Activated CD4-positive, CD25-positive, alpha-beta regulatory T cell treated with anti-CD3 and anti-CD28 coated beads, Interleukin-2, amount 50 U/mL, for 72 hours (primary cell): ENCODE data around the gene MLLT6.
A peak's percentile ranks its signal among the peaks of the same experiment; 100 is the strongest.

Source experiments
- DNase-seq: peaks from one replicate; pipeline ENCODE4 v3.0.0; 2021

Gene MLLT6

DNA sequence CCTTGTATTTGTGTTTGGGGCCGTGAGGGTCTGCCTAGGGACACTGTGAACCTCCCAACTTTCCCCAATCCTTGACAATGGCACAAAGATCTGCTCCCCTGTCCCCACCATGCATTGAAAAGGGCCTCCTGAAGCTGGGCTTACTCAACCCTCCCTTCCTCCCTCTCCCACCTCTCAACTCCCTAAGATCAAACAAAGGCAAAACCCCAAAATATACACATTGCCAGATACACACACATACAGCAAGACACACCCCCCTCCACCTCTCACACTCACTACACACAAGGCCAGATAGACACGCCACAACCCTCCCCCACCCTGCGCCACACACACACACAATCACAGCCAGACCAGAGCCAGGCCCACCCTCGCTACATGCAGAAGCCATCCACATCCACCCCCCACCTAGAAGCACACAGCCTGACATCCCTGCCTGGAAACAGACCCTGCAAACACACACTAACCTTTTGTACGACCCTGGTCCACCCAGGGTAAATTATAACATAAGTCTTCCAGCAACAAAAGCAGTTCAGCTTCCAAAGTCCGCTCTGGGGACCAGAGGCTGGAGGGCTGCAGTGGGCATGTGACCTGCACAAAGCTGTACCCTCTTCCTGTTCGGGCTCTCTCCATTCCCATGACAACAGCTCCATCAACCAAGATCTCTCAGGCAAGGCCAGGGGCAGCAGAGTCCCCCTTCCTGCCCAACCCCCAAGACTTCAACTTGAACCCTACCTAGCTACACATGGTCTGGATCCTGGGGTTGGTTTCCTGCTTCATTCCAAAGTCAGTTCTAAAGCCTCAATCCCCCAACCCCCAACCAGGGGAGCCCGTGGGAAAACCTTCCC, 41.2 kb downstream of the MLLT6 start:
- no peak for DNase-seq

DNA sequence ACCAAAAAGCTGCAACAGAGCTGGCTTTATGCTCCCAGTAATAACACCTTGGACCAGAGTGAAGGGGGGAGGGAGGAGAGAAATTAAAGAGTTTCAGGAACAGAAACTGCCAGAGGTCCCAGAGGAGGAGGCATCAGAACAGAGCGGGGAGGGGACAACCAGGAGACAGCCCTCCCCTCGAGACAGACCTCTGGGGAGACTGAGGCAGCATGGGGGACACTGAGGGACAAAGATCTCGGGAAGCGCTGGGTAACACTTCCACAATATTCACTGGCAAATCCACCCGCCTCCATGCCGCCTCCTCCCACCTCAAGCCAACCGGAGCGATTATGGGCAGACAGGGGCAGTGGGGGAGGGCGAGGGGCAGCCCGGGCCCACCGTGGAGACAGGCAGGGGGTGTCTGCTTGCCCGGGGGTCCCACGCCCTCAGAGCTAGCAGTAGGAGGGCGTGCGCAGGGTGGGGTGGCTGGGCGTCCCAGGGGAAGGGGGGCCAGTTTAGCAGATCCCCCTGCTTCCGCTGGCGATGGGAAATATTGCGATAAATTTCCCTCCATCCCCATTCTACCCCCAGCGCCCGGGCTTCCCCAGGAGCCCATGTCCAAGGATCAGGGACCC, 41.9 kb downstream of the MLLT6 start:
- no peak for DNase-seq

DNA sequence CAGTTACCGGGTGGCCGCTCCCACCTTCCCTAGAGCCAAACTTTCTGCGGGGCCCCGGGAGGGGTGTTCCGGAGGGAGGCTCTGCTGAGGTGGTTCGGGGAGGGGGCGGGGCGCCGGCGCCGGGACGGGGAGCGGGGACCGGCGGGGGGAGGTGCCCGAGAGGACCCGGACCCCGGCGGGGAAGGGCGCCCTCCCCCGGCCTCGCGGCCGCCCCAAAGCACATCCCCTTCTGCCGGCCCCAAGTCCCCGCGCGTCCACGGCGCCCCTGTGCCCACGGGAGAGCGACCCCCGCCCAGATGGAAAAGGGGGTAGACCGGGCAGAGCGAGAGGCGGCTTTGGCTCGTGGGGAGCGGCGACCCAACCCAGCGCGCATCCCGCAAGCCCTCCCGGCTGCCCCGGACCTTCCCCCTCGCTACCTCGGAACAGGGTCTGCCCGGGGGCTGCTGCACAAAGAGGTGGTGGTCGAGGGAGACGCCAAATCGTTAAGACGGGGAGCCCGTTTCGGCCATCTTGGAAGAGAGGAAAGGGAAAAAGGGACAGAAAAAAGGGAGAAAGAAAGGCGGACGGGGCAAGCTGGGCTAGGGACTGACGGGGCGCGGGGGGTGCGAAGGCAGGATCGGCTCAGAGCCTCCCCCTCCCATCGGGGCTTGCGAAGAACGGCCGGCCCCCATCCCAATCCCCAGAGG, 42.5 kb downstream of the MLLT6 start:
- DNase-seq = no peak

DNA sequence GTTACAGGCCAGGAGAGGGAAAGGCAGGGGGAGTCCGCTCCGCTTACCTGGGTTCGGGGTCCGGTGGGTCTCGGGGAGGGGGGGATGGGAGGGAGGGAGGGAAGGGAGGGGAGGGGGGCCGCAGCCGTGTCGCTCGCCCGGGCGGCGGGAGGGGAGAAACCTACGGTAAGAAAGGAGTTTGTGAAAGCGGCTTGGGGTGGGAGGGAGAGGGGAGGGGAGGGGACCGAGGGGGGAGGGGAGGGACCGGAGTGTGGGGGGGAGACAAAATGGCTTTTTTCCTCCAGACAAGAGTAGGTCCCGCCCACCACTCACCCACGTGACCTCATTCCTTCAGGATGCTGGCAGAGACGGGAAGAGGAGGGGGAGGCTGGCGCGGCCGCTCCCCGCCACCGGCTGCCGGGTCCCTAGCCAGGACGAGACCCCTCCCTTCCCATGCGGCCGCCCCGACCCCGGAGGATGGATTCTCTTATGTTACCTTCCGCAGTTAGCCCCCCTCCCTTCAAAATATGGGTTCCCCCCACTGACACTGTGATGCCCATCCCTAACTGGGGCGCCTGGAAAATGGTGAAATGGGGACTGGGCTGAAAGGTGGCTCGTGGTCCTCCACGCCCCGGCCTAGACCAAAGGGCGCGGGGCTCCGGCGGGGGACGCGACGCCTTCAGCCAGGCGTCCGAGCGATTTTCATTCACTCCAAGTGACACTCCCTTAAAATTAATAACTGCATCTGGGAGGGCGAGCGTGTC, 43.2 kb downstream of the MLLT6 start, which contains the start of gene PCGF2:
TSS of gene PCGF2 (minus strand) at position 188 of the 743 bp plus-strand sequence. CDS start 7,934 bp downstream, outside the sequence.
- no peak for DNase-seq

DNA sequence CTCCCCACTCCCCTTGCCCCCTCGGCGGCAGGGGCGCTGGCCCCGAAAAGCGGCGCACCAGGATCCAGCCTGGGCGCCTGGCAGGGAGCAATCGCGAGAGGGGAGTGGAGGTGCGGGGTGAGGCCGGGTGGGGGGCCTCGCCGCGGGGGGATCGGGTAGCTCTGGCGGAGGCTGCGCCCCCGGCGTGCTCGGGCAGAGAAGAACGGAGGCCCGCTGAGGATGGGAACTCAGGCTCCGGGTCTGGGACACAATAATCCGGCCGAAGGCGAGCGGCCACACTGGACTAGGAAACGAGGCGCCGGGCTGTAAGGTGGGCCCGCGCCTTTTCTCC, 43.8 kb downstream of the MLLT6 start:
- DNase-seq = no peak

DNA sequence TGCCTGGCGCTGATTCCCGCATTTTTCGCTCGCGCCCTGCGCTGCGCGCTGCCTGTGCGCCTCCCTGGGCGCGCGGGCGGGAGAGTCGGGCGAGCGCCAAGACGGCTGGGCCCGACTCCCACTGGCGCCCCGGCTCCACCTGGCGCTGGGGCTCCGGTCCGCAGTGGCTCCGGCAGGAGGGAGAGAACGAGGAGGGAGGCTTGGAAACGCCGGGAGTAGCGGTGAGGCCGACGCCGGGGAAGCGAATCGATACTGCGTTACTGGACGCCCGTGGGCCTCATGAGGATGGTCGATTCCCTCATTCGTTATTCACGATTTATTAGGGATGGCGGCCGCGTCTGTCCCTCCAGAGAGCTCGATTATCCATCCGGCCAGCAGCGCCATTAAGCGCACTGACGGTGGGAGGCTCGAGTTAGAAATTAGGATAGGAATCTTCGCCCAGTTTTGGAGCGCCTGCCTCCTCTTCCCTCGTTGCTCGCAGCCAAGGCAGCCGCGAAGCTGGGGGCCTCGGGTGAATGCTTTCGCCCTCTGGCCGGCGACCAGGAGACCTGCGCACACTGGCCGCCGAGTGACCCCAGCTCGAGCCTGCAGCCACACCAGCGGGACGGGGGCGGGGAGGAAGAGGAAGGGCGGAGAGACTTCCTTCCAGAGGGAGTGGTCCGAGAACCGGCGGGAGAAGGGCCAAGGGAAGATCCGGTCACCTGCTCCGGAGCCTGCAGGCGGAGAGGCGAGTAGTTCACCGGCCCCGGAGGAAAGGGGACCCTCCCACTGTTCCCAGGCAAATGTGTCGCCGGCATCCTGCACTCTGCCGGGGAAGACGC, 44.4 kb downstream of the MLLT6 start:
- no peak for DNase-seq

DNA sequence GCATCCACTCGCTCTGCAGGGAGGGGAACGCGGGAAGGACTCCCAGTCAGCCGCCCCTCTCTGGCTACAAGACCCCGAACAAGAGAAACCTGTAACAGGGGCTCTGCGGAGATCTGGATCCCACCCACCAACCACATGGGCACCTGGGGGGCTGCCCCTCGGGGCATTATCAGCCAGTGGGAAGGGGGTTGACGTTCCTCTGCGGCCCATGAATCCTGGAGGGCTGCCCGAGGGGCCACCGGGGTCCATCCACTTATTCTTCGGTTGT, 44.9 kb downstream of the MLLT6 start:
- no peak for DNase-seq

DNA sequence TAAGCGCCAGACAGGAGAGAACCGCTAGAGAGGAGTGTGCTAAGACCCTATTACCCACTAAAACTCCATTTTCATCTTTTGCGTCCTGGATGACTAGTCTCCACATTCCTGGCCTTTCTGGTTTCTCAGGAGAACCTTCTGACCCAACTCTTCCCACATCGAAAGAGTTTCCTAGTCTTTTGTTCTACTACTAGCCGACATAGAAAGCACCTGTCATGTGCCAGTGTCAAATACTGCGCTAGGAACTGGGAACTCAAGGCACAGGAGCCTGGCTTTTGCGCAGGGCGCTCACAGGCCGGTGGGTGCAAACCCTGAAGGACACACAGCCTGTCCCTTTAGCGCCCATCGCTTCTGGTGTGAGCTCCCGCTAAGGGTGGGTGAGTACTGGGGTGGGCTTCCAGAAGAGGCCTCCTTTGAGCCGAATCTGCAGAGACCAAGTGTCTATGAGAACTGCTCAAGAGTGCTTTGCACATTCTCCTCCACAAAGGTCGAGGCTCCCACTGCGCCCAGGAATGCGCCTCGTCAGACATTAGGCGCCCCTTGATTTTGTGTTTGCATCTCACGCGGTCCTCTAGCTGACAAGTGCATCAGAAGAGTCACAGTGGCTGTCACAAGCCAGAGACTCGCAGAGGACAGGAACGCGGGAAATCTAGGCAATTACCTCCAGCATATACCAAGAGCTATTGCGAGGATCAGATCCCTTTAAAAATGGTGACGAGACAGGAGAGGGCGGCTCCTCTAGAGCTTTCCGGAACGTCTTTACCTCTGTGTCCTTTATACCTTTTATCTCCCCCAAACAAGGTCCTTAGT, 45.4 kb downstream of the MLLT6 start:
- DNase-seq = no peak

DNA sequence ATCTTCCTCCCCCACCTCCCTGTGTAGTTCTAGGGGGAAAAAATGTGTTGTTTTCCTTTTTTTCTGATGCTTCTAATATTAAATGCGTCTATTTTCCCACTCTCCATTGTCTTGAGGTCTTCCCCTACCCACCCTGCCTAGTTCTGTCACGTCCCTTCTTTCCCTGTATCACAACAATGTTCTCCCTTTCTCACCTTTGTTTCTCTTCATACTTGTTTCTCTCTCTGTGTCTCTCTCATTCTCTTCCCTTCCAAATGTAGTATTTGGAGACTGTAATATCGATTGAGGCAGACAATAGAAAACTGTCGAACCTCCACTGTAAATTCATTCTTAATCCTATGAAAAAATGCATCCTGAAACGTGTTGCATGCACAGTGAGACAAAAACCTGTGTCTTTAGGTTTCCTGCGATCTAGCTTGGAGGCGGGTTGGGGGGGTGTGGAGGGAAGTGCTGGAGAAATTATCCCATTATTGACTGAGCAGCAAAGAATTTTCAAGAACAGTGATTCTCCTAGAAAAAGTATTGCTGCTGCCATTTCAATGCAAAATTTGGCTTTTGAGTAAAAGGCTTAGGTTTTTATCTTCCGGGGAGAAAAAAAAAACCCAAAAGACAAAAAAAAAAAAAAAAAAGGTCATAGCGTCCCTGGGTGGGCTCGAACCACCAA, 46.2 kb downstream of the MLLT6 start:
- no peak for DNase-seq

DNA sequence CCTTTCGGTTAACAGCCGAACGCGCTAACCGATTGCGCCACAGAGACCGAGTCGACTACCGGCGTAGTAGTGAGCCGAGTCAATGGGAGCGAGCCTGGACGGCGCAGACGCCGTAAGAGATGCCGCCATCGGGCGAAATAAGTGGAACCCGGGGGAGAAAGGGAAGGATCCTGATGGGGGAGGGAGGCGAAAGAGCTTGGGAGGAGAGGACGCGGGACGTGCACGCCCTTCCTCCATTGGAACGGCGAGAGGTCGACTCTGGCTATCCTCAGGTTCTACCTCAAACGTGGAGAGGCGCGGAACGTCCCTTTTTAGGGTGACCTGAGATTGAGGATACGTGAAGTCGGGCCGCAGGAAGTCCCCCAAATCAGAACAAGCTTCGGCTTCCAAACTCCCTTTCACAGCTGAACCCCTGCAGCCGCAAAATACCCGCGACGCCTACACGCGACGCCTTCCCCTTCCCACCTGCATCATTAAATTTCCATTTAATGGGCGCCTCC, 46.8 kb downstream of the MLLT6 start:
- peak; percentile 93 for DNase-seq

DNA sequence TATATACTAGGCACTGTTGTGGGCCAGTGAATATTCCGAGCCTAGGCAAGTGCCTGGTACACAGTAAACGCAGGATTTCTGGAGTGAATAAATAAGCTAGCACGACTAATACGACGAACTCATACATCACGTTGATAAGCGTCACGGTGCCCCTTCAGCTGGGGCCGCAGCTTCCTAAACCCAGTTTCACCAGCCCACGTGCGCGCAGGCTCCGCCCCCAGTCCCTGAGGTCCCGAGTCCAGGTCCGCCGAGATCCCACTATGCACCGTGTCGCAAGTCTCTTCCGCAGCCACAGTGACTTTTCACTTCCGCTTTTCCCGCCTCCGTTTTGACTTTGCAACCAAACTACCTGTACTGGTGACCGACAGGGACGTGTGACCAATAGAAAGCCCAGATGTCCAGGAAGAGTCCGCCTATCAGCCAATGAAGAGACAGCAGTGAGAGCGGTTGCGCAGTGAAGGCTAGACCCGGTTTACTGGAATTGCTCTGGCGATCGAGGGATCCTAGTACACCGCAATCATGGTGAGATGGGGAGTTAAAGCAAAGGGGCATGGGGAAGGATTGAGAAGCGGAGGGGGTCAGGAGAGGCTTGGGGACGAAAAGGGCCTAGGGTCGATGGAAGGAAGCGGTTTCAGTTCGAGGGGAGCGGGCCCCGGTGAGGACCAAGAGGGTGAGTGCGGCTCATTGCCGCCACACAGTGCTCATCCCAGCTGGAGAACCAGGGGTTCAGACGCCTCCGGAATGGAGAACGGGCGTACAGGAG, 47.4 kb downstream of the MLLT6 start, which contains the start of gene PSMB3:
TSS of gene PSMB3 (plus strand) at position 434 of the 763 bp plus-strand sequence. CDS start at position 520, 86 bp downstream.
- DNase-seq = peak; percentile 88

DNA sequence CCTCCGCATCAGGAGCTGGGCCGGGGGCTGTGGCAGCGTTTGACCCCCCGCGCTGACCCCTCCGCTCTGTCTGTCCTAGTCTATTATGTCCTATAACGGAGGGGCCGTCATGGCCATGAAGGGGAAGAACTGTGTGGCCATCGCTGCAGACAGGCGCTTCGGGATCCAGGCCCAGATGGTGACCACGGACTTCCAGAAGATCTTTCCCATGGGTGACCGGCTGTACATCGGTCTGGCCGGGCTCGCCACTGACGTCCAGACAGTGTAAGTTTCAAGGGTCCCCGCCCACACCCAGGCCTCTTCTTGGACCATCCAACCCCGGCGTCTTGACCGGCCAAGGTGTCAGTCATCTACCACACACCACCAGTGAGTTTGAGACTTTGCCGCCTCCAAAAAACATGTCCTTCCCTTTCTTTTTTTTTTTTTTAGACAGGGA, 48.0 kb downstream of the MLLT6 start:
- no peak for DNase-seq

DNA sequence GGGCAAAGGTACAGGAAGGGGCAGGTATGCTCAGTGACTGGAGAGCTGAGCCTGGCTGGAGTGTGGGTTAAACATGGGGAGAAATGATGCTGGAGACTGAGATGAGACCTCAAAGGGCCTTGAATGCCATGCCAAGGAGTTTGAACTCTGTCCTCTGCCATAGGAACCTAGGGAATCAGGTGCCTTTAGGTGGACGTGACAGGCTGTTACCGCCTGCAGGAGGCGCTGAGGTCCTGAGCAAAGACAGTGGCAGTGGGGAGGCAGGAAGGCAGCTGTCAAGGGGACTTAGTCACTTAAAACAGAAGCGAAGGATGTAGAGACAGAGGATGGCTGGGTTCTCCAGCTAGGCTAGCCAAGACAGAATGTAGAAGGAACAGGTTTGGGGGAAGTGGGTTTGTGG, 56.5 kb downstream of the MLLT6 start:
- DNase-seq = no peak

DNA sequence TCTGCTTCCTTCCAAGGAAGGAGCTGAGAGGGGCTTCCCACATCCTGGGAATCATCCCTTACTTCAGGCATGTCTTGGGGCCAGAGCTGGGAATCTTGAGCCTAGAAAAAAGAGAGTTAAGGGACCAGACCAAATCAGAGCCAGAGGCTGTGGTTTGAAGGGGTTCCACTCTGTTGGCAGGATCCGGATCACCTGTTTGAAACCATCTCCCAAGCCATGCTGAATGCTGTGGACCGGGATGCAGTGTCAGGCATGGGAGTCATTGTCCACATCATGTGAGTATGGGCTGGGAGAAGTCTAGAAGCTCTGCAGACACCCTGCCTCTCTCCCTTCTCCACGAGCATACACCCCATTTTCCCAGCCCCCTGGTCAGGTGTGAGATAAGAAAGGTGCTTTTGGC, 57.2 kb downstream of the MLLT6 start:
- DNase-seq = no peak

DNA sequence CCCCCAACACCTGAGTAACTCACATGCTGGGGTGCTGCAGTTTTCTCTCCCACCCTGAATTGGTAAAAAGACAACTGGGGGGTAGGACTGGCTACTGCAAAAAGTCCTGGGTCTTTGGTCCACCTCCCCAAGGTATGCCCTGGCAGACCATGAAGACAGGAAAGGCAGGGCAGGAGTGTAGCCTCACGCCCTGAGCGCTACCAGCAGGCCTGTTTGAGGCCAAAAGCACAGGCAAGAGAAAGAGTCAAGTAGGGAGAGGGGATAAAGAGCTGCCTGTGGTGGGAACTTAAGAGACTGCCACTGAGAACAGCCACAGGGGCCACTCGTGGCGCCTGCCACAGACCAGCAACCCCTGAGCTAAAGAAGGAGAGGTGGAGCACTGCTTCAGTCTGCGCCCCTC, 61.3 kb downstream of the MLLT6 start:
- no peak for DNase-seq

DNA sequence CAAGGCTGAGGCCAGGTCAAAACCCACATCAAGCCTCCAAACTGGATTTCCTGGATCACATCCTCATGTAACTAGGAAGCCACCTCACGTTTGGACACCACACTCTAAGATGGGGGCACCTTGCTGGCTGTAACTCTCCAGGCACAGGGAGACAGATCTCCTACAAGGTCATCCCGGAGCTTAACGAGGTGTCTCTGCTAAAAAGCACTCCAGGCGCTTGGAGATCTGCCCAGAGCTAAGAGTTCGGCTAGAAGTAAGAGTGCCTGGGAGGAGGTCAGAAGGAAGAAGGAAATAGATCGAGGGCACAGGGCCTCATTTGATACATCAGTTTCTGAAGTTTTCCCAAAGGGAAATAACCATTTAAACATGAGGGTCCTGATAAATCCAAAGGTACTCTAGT, 63.3 kb downstream of the MLLT6 start:
- DNase-seq = no peak

DNA sequence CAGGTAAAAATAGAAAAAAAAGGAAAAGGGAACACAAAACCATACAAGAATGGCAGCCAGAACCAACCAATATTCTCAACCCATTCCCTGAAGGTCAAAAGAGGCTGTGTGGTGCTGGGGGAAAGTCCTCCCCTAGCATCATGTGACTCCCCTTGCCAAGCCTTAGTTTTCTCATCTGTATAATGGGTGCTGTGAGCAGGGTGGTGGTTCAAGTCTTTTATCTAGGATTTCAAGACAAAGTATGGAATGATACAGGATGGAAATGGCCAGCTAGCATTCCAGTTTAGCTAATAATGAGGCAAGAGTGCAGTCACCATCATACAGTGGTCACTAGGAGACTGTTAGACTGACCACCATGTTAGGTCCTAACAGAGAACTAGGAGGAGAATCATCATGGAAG, 68.2 kb downstream of the MLLT6 start:
- DNase-seq = no peak

DNA sequence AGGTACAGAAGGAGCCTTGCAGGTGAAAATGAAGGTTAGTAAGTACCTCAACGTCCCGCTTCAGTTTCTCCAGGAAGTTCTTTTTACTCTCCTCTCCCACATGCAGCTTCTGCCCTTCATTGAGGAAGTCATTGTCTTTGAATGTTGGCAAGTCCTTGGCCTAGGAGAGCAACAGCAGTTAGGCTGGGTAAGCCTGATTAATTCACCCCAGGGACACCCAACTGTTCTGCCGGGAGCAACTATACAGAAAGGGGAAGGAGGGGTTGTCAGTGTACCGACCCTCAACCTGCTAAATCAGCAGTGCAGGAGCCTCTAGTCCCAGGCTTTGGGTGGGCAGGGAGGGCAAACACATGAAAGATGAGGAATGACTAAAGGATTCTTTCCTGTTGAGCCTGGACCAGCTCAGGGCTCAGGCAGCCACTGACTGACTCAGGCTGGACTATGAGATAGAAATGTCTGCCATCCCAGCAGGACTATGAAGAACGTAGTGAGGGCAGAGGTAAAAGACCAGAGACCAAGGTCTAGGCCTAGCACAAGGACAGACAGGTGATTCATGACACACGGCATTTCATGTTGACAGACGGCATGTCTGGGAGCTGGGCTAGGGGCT, 72.7 kb downstream of the MLLT6 start:
- DNase-seq = no peak
